Subcutaneous adipose tissue (tissue), 4 donors: ENCODE measurements around the gene CLEC4M. TPM values are rescaled to one million over a fixed set of nuclear protein-coding genes. Genes with fewer than 3 reads are reported as not detected.

Source experiments
- CTCF ChIP-seq: fragments of 450-650 bp; IDR thresholded peaks from one replicate; pipeline ENCODE4 v1.5.1; 2016; ENCODE audit warnings: low read depth, mild to moderate bottlenecking, control low read depth, antibody characterized with exemption, moderate library complexity
- total RNA-seq, 4 donors: library from RNA; depleted of rRNA; stranded (reverse); fragments of >200 nt; gene quantifications; one replicate each; pipeline ENCODE4 v1.1.0, GENCODE V29; 2016

CLEC4M gene
- total RNA-seq, 4 donors from 2014 or later = not detected

DNA sequence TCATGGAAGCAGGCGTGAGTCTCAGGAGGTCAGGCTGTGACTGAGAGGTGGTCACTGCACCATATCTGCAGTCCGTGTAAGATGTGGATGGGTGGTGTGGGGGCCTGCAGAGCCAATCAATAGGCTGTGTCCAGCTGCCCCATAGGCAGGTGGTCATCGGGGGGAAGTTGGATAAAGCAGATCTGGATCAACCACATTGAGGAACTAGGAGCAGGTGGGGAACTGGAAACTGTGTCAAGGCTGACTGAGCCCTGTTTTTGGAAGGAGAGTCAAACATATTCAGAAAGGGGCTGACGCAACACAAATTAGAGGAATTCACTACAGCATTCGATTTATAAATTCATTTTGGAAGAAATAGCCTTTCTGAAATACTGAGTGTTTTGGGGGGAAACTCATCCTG lies 15.0 kb downstream of the CLEC4M start:
- TF ChIP-seq CTCF = no peak

GRCh38 chr19:7779631-7780486 lies 16.8 kb downstream of the CLEC4M start:
- no peak for TF ChIP-seq CTCF

- TF ChIP-seq CTCF = no peak
These were observed 18.1 kb downstream of the CLEC4M start for GRCh38 chr19:7781157-7781556.

- TF ChIP-seq CTCF = no peak
These were observed 21.0 kb downstream of the CLEC4M start for GRCh38 chr19:7783991-7784423.

DNA sequence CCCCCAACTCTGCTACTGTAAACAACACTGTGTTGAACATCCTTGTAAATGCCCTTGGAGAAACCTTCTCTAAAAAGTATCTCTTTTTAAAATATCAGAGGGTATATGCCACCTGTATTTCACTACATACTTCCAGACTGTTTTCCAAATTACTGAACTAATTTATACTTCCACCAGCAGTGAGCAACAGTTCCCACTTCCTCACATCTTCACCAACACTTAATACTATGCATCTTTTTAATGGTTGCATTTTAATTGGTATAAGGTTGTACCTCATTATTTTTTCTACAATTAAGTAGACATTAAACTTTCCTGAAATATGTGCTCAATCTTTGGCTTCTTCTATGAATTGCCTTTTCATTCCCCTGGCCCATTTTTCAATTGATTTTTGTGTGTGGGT lies 21.8 kb downstream of the CLEC4M start:
- TF ChIP-seq CTCF = no peak

GRCh38 chr19:7787141-7787540 lies 24.1 kb downstream of the CLEC4M start:
- no peak for TF ChIP-seq CTCF

DNA sequence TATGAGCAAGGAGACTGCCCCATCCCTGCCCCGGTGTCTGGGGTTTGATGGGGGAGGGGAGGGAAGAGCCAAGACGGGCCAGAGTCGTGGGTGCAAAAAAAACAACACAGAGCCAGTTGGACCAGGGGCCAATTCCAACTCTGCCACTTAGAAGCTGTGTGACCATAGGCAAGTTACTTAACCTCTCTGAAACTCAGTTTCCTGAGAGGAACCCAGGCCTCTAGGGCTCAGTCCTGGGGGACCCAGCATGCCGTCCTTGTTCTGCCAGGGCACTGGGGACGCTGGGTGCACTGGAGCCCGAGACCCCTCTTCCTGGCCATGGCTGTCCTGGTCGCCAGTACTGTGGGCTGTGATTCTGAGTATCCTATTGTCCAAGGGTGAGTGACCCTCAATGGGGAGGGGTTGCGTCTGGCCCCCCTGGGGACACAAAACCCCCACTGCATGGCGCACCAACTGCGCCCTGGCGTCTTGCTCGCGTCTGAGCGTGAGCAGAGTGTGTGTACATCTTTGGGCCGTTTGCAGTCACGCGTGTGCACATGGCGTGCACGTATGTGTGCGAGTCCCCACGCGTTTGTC lies 24.6 kb downstream of the CLEC4M start:
- TF ChIP-seq CTCF = no peak
